Esophagus (tissue), 2 donors: ENCODE measurements around the gene CABS1. TPM values are rescaled to one million over a fixed set of nuclear protein-coding genes. Genes with fewer than 3 reads are reported as not detected.

ENCODE experiments used
- H3K27ac ChIP-seq, 2 donors: one replicate each; pipeline ENCODE4 v1.5.1; 2013; ENCODE audit warnings: low read depth in 2 of 2, mild to moderate bottlenecking in 2 of 2, inconsistent platforms in 1 of 2, low read length in 1 of 2, moderate library complexity in 1 of 2
- H3K27me3 ChIP-seq, 2 donors: one replicate each; pipeline ENCODE4 v1.6.1; 2013; ENCODE audit warnings: low read length in 2 of 2, control low read depth in 1 of 2, mild to moderate bottlenecking in 1 of 2; ENCODE audit not compliant: insufficient read depth in 2 of 2, control insufficient read depth in 1 of 2
- H3K36me3 ChIP-seq, 2 donors: one replicate each; pipeline ENCODE4 v1.6.1; 2013; ENCODE audit warnings: low read length in 1 of 2; ENCODE audit not compliant: control insufficient read depth in 2 of 2, insufficient read depth in 2 of 2
- H3K4me1 ChIP-seq, 2 donors: one replicate each; pipeline ENCODE4 v1.6.1; 2013; ENCODE audit warnings: low read length in 1 of 2; ENCODE audit not compliant: control insufficient read depth in 2 of 2, insufficient read depth in 2 of 2
- H3K4me3 ChIP-seq, 2 donors: one replicate each; pipeline ENCODE4 v1.5.1; 2013; ENCODE audit warnings: low read length in 2 of 2, mild to moderate bottlenecking in 2 of 2, low read depth in 1 of 2, moderate library complexity in 1 of 2
- H3K9me3 ChIP-seq, 2 donors: one replicate each; pipeline ENCODE4 v1.6.1; 2013; ENCODE audit warnings: mild to moderate bottlenecking in 2 of 2, low read depth in 1 of 2, low read length in 1 of 2, moderate library complexity in 1 of 2; ENCODE audit not compliant: control insufficient read depth in 2 of 2, insufficient read depth in 1 of 2
- WGBS, 2 donors: extraction: QIAGEN DNeasy Blood & Tissue Kit; methylation state at CpG; one replicate each; pipeline ENCODE4 v1.1.7; 2013; 5-methylcytosine and 5-hydroxymethylcytosine counted together
- polyA plus RNA-seq, 2 donors: library from polyadenylated mRNA; stranded (reverse); fragments of 200-250 nt; gene quantifications; one replicate each; pipeline ENCODE4 v1.2.3, GENCODE V29; 2013
- donor health status: healthy with polysubstance abuse.
- donor health status: Bipolar disorder and iron deficiency.

Gene CABS1
- polyA plus RNA-seq, 2 donors: not detected

- H3K36me3 ChIP-seq: no peaks in the 10 kb centered on the region
- H3K4me3 ChIP-seq: no peak overlapping the region
- no peaks in the 10 kb centered on the region for H3K4me1 ChIP-seq
- no peak overlapping the region for H3K27ac ChIP-seq
- no peaks in the 10 kb centered on the region for H3K9me3 ChIP-seq
- WGBS, 2 donors: 92 to 96% methylated on average over 1 of the region's 1 CpG
- H3K27me3 ChIP-seq: no peaks in the 10 kb centered on the region
These were observed 33.0 kb downstream of the CABS1 start for GRCh38 chr4:70367813-70368212.

- 80 to 85% methylated on average over 4 of the region's 4 CpGs for WGBS, 2 donors
- no peaks in the 10 kb centered on the region for H3K9me3 ChIP-seq
- H3K4me3 ChIP-seq: no peak overlapping the region
- H3K36me3 ChIP-seq: no peaks in the 10 kb centered on the region
- no peaks in the 10 kb centered on the region for H3K27me3 ChIP-seq
- H3K27ac ChIP-seq: no peak overlapping the region
- no peaks in the 10 kb centered on the region for H3K4me1 ChIP-seq
These were observed 37.2 kb downstream of the CABS1 start for GRCh38 chr4:70371987-70372386.

- Histone ChIP-seq H3K36me3 (no peaks in the 10 kb centered on the region), H3K4me1 (no peaks in the 10 kb centered on the region), H3K9me3 (no peaks in the 10 kb centered on the region), H3K4me3 (no peak overlapping the region), H3K27me3 (no peaks in the 10 kb centered on the region), H3K27ac (no peak overlapping the region)
- WGBS, 2 donors: 84 to 86% methylated on average over 3 of the region's 3 CpGs
These were observed 38.0 kb downstream of the CABS1 start for GRCh38 chr4:70372760-70373159.

GRCh38 chr4:70380578-70380977 is 45.8 kb downstream of the CABS1 start:
- Histone ChIP-seq H3K27ac (no peak overlapping the region), H3K4me1 (no peaks in the 10 kb centered on the region), H3K4me3 (no peak overlapping the region), H3K36me3 (no peaks in the 10 kb centered on the region), H3K27me3 (no peaks in the 10 kb centered on the region), H3K9me3 (no peaks in the 10 kb centered on the region)
- 42 to 57% methylated on average over 3 of the region's 3 CpGs for WGBS, 2 donors

- Histone ChIP-seq H3K9me3 (no peaks in the 10 kb centered on the region), H3K27me3 (no peaks in the 10 kb centered on the region), H3K27ac (no peak within 1 kb of the TSS), H3K4me1 (no peaks in the 10 kb centered on the region), H3K4me3 (no peak within 1 kb of the TSS), H3K36me3 (no peaks in the 10 kb centered on the region)
- 63 to 68% methylated on average over 5 of the region's 5 CpGs for WGBS, 2 donors
These were observed 48.0 kb downstream of the CABS1 start, which contains the start of gene SMR3B for GRCh38 chr4:70382691-70383181. Gene SMR3B, plus strand, starts transcription at chr4:70383131. Its CDS starts 1,380 bp downstream, at chr4:70384511.

Other genes with a start within 250 kb of the CABS1 start
- not detected for gene PRR27, start 180.7 kb upstream of the CABS1 start, polyA plus RNA-seq
- under 1 TPM in 1 of 2 donors, not detected in 1; 0.08 TPM for gene ODAM, start 139.3 kb upstream of the CABS1 start, polyA plus RNA-seq
- under 1 TPM; 0.29 to 0.75 TPM for gene FDCSP, start 108.9 kb upstream of the CABS1 start, polyA plus RNA-seq
- gene CSN3, start 92.4 kb upstream of the CABS1 start, polyA plus RNA-seq: not detected
- gene SMR3A, start 25.8 kb downstream of the CABS1 start, polyA plus RNA-seq: not detected
- not detected for gene SMR3B, start 48.1 kb downstream of the CABS1 start, polyA plus RNA-seq
- gene OPRPN, start 63.0 kb downstream of the CABS1 start, polyA plus RNA-seq: not detected
- gene MUC7, start 137.2 kb downstream of the CABS1 start, polyA plus RNA-seq: not detected
- gene AMTN, start 183.6 kb downstream of the CABS1 start, polyA plus RNA-seq: under 1 TPM; 0.09 to 0.47 TPM